ENCODE results near the gene SAMD14.
"Not testable (repeated sequence)": the region's sequence is repeated elsewhere in the genome, so short reads cannot be mapped to it uniquely, and the experiment has no call there.

Gene SAMD14

DNA sequence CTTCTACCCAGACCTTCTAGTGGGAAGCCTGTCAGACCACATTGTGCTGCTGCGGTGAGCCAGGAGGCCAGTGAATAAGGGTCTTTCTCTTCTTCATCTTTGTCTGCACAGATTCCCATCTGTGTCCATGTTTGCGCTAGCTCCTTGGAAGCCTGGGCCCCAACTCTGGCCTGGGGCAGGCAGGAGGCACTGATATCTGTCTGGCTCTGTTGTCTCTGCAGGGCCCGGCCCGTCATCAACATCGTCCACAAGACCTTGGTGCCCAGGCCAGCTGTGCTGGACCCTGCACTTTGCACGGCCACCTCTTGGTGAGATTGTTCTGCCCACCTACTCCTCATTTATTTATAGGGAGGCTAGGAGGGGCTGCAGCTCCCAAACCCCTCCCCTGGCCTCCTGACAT is 55.7 kb downstream of the SAMD14 start:
- DNase-seq (ENCODE audit: low read depth), result no peak

GRCh38 chr17:50072925-50073324 is 57.0 kb downstream of the SAMD14 start:
- no peak for DNase-seq (ENCODE audit: low read depth)

- DNase-seq (ENCODE audit: low read depth), result no peak
These were observed 57.8 kb downstream of the SAMD14 start for GRCh38 chr17:50072130-50072529.

DNA sequence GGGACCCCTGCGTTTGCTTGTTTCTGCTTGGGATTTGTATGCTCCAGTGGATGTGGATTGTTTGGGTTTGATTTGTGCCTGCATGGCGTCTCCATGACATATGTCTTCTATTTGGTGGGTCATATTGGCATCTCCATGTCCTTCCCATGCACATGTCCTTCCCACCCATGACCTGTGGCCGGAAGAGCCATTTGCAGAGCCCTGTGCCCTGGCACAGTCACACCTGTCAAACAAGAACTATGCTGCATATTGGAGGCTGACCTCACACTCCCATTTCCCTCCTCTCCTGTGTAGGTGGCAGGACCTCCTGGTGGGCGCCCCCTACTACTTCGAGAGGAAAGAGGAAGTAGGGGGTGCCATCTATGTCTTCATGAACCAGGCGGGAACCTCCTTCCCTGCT is 58.3 kb downstream of the SAMD14 start:
- DNase-seq (ENCODE audit: low read depth), result no peak

- no peak for DNase-seq (ENCODE audit: low read depth)
These were observed 58.9 kb downstream of the SAMD14 start for GRCh38 chr17:50070908-50071680.

DNA sequence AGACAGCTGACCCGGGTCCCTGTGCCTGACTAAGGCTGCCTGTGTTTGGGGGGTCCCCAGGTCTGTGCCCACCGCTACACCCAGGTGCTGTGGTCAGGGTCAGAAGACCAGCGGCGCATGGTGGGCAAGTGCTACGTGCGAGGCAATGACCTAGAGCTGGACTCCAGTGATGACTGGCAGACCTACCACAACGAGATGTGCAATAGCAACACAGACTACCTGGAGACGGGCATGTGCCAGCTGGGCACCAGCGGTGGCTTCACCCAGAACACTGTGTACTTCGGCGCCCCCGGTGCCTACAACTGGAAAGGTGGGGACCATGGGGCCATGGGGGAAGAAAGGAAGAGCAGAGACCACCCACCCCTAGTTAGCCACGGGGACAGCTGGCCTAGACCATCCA is 62.0 kb downstream of the SAMD14 start:
- DNase-seq (ENCODE audit: low read depth), result no peak

DNA sequence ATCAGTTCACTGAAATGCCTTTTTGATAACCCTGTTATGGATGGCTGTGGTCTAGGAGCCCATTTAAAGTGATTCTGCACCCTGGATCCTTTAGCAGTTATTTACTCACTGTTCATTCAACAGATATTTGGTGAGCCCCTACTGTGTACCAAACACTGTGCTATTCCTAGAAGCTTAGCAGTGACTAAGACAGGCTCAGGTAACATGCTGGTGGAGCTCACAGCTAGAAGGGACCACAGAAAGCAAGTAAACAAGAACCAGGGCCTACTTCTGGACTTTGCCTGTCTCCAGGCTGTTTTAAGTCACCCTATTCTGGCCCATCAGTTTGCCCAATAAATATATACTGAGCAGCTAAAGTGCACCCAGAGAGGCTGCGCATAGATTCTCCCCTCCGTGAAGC is 63.0 kb downstream of the SAMD14 start:
- DNase-seq (ENCODE audit: low read depth), result no peak

DNA sequence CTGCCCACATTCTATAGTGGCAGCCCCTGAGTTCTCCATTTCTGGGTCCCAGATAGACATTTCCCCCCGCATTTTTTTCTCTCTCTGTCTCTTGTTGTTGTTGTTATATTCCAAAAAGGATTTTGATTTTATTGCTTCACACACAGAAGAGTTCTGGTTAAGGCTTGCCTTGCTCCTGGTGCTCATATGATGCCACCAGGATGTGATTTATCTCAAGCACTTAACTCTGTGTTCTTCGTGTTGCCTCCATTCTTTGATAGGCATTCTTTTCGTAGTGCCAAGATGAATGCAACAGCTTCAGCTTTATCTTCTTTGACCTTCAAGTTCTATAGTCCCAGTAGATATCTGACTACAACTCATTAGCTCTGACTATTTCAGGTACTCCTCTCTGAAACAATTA is 64.9 kb downstream of the SAMD14 start:
- DNase-seq (ENCODE audit: low read depth), result no peak

DNA sequence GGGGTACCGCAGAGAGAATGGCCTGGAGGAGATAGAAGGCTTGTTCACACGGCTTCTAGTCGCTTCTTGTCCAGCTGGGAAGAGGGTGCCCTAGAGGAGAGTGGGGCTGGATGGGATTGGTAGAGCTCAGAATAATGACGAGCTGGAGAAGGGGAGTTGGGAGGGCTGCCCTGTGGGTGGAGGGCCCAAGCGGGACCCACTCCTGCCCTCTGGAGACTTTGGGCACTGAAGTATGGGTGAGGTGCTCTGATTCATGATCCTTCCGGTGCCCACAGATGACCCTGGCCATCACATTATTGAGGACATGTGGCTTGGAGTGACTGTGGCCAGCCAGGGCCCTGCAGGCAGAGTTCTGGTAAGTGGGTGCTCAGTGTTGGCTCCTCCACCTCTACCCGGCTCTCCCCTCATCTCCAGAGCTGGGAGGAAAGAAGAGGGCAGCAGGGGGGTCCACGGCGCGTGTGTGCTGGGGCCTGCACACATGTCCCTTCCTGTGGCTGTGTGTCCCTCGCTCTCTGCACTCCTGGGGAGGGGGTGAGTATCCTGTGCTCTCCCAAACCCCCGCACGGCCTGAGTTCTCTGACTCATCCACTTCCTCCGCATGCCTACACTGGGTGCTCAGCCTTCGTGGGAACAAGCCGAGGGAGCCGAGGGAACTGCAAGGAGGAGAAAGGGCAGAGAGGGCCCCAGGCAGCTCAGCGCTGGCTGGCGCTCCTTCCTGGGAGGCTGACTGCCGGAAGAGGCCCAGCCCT is 65.5 kb downstream of the SAMD14 start:
- peak; percentile 87 for DNase-seq (ENCODE audit: low read depth)

DNA sequence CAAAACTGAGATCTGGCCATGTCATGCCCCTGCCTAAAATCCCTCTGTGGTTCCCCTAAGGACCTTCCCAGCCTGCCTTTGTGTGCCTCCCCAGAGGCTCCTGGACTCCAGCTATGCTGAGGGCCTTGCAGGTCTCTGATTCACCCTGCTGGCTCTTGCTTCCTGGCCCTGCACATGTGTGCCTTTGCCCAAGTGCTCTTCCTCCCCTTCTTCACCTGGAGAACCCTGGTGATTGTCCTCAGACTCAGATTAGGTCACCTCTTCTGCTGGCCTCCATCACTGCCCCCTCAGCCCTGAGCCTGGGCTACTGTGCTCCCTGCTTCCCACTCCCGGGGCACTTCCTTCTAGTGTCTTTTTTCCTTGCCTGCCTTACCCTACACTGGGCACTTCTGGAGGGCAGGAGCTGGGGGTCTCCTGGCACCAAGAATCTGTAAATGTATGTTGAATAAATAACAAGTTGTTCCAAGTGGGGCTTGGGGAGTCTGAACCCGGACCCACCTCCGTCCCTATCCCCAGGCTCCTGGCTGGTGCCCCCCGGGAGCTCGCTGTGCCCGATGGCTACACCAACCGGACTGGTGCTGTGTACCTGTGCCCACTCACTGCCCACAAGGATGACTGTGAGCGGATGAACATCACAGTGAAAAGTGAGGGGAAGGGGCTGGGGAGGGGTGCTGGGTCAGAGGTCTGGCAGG is 66.3 kb downstream of the SAMD14 start:
- no peak for DNase-seq (ENCODE audit: low read depth)

- no peak for DNase-seq (ENCODE audit: low read depth)
These were observed 67.4 kb downstream of the SAMD14 start for GRCh38 chr17:50062293-50063243.

- DNase-seq (ENCODE audit: low read depth), result not testable (repeated sequence)
These were observed 68.3 kb downstream of the SAMD14 start for GRCh38 chr17:50061713-50062045.

GRCh38 chr17:50060951-50061712 is 68.8 kb downstream of the SAMD14 start:
- no peak for DNase-seq (ENCODE audit: low read depth)

Measured in non-pigmented ciliary epithelial cell (primary cell).